GM12892 (cell line): ENCODE measurements around the gene PARP8.

Experiments used
- POLR2A ChIP-seq: IDR thresholded peaks from 2 replicates; pipeline ENCODE4 v1.6.1; 2011; ENCODE audit warnings: low read depth, low read length, control low read depth
- TAF1 ChIP-seq: IDR thresholded peaks from 2 replicates; pipeline ENCODE4 v1.6.1; 2011; ENCODE audit warnings: low read depth, mild to moderate bottlenecking, control low read depth, low read length, borderline replicate concordance

GRCh38 chr5:50839472-50839871, 173.0 kb downstream of the PARP8 start:
- TF ChIP-seq POLR2A (no peak), TAF1 (no peak)
